ENCODE data around the gene PTCHD1. TPM values are rescaled to one million over a fixed set of nuclear protein-coding genes. Genes with fewer than 3 reads are reported as not detected.

Gene PTCHD1
- total RNA-seq, 1 donor from 2014 or later = 0.16 TPM

DNA sequence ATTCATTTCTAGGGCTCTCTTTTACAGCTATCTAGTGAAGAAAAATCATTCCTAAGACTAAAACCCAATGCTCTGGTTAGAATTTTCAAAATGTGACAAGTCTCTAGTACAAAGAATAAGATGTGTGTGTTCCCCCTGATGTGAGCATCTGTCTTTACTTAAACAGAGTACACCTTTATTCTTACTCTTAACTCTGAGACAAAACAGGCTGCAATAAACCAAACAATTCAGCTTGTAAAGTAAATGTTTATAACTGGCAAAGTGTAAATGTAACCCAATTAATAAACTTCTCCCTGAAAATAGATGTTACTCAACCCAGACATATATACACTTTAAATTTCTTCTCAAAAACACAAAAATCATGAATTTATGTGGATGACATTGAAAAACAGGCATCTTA lies 51.6 kb downstream of the PTCHD1 start:
- no peak for DNase-seq (ENCODE audit: extremely low spot score, unreplicated experiment)
- Mint-ChIP-seq H3K4me1 (ENCODE audit: unreplicated experiment) (no peaks in the 10 kb centered on the region), H3K9me3 (ENCODE audit: unreplicated experiment) (no peaks in the 10 kb centered on the region), H3K27ac (ENCODE audit: unreplicated experiment) (no peak overlapping the region), H3K27me3 (ENCODE audit: unreplicated experiment) (peaks cover 4% of the 10 kb centered on the region), H3K4me3 (ENCODE audit: unreplicated experiment) (no peak overlapping the region), H3K36me3 (ENCODE audit: unreplicated experiment) (no peaks in the 10 kb centered on the region)
- TF ChIP-seq, protein P1, sequence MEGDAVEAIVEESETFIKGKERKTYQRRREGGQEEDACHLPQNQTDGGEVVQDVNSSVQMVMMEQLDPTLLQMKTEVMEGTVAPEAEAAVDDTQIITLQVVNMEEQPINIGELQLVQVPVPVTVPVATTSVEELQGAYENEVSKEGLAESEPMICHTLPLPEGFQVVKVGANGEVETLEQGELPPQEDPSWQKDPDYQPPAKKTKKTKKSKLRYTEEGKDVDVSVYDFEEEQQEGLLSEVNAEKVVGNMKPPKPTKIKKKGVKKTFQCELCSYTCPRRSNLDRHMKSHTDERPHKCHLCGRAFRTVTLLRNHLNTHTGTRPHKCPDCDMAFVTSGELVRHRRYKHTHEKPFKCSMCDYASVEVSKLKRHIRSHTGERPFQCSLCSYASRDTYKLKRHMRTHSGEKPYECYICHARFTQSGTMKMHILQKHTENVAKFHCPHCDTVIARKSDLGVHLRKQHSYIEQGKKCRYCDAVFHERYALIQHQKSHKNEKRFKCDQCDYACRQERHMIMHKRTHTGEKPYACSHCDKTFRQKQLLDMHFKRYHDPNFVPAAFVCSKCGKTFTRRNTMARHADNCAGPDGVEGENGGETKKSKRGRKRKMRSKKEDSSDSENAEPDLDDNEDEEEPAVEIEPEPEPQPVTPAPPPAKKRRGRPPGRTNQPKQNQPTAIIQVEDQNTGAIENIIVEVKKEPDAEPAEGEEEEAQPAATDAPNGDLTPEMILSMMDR (IDR thresholded peaks at IDR 0.05) = no peak

DNA sequence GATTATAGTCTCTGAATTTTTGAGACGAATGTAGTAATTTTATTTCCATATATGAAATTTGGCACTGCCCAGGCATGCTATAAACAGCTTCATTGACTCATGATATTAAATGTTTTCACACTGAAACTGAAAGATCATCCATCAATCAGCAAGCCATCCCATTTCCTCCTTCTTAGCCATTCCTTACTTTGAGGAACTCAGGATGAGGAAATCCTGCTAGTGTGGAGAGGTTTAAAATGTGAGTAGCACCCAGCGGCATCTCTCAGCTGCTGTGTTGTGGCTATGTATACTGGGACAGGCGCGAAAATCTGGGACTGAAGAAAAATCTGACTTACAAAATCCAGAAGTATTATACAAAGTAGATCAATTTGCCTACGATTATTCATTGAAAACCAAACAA lies 52.1 kb downstream of the PTCHD1 start:
- Mint-ChIP-seq H3K4me3 (ENCODE audit: unreplicated experiment) (no peak overlapping the region), H3K9me3 (ENCODE audit: unreplicated experiment) (no peaks in the 10 kb centered on the region), H3K4me1 (ENCODE audit: unreplicated experiment) (no peaks in the 10 kb centered on the region), H3K27ac (ENCODE audit: unreplicated experiment) (no peak overlapping the region), H3K36me3 (ENCODE audit: unreplicated experiment) (no peaks in the 10 kb centered on the region), H3K27me3 (ENCODE audit: unreplicated experiment) (peaks cover 4% of the 10 kb centered on the region)
- TF ChIP-seq, protein P1 (IDR thresholded peaks at IDR 0.05) = no peak
- no peak for DNase-seq (ENCODE audit: extremely low spot score, unreplicated experiment)

DNA sequence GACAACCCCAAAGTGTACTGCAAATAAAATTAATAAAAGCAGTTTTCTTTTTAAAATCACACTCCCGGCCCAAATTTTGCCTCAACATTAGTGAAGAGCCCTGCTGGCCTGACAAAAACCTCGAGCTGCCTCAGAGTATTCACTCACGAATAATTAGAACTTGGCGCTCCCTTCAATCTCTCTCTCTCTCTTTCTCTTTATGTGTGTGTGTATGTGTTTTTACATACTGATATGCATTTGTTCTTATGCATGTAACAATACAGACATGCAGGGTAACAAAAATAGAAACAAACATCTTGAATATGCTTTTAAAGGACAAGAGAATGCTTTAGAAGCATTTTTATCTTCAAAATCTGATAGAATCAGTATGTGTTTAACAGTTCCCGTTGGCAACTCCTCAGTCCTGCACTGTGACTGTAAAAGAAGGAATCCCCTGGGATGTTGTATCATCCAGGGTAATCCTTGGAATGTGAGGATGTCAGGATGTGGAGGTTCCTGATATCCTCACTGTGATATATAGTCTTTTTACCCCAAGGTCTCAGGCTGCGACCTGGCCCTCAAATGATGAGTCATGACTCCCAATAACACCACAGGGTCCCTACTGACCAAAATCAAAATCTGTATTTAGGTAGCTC lies 53.0 kb downstream of the PTCHD1 start:
- Mint-ChIP-seq H3K36me3 (ENCODE audit: unreplicated experiment) (no peaks in the 10 kb centered on the region), H3K9me3 (ENCODE audit: unreplicated experiment) (no peaks in the 10 kb centered on the region), H3K4me1 (ENCODE audit: unreplicated experiment) (no peaks in the 10 kb centered on the region), H3K27ac (ENCODE audit: unreplicated experiment) (no peak overlapping the region), H3K27me3 (ENCODE audit: unreplicated experiment) (peaks cover 4% of the 10 kb centered on the region), H3K4me3 (ENCODE audit: unreplicated experiment) (no peak overlapping the region)
- DNase-seq (ENCODE audit: extremely low spot score, unreplicated experiment) = no peak
- TF ChIP-seq, protein P1 (IDR thresholded peaks at IDR 0.05) = no peak

DNA sequence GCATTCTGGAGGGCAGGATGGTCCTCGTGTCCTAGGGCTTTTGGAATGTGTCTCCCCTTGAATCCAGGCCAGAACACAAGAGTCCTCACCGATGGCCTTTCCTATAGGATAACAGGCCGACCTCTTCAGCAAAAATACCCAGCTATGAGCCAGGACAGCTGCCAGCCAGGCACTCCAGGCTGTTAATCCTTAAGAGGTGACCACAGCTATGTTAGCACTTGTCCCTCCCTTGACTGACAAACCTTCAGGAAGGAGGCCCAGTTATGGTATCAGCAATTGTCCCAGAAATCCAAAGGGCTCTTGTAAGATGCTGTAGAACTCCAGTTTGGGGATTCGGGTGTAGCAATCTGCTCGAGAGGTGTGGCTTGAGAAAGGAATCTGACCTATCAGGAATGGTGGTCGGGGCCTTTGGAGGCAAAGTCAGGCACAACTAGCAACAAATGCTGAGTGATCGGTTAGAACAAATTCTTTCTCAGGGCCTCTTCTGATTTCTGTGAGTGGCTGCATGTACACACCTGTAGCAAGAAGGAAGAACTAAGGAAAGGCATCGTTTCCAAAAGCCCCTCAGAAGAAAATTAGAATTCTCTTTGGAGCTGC lies 54.6 kb downstream of the PTCHD1 start:
- H3K27me3 Mint-ChIP-seq (ENCODE audit: unreplicated experiment) = peaks cover under 1% of the 10 kb centered on the region
- TF ChIP-seq, protein P1 (IDR thresholded peaks at IDR 0.05) = no peak
- H3K36me3 Mint-ChIP-seq (ENCODE audit: unreplicated experiment) = no peaks in the 10 kb centered on the region
- H3K9me3 Mint-ChIP-seq (ENCODE audit: unreplicated experiment) = no peaks in the 10 kb centered on the region
- no peak overlapping the region for H3K27ac Mint-ChIP-seq (ENCODE audit: unreplicated experiment)
- H3K4me1 Mint-ChIP-seq (ENCODE audit: unreplicated experiment) = no peaks in the 10 kb centered on the region
- H3K4me3 Mint-ChIP-seq (ENCODE audit: unreplicated experiment) = no peak overlapping the region
- DNase-seq (ENCODE audit: extremely low spot score, unreplicated experiment) = no peak

DNA sequence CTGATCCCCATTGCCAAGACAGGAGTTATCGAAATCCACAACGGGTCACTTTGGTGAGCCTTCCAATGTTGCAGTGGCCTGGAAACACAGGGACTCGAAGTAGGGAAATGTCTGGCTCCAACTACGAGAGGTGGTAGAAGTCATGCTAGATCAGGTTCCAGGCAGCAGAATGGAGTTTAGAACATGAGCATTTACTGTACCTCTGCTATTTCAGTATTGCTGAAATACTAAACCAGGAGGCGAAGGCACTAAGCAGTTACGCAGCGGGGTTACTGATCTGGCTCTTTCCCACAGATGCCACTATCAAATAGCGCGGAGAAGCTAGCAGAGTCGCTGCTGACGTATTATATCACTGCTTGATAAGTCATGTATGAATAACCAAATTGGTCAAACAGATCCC lies 56.3 kb downstream of the PTCHD1 start:
- Mint-ChIP-seq H3K4me1 (ENCODE audit: unreplicated experiment) (no peaks in the 10 kb centered on the region), H3K36me3 (ENCODE audit: unreplicated experiment) (no peaks in the 10 kb centered on the region), H3K9me3 (ENCODE audit: unreplicated experiment) (no peaks in the 10 kb centered on the region), H3K4me3 (ENCODE audit: unreplicated experiment) (no peak overlapping the region), H3K27me3 (ENCODE audit: unreplicated experiment) (no peaks in the 10 kb centered on the region), H3K27ac (ENCODE audit: unreplicated experiment) (no peak overlapping the region)
- DNase-seq (ENCODE audit: extremely low spot score, unreplicated experiment) = no peak
- TF ChIP-seq, protein P1 (IDR thresholded peaks at IDR 0.05) = no peak

Measured in osteocyte (in vitro differentiated cells).